GM08714 (cell line): ENCODE data around the gene CEMP1.

Experiments used
- H3K4me3 ChIP-seq: fragments of 200-500 bp; sonication (Bioruptor generic); 2 replicates; pipeline ENCODE4 v1.5.1; 2014; ENCODE audit warnings: mild to moderate bottlenecking, low read length, inconsistent platforms
- ZNF274 ChIP-seq: IDR thresholded peaks from 2 replicates; pipeline ENCODE4 v1.6.1; 2012; ENCODE audit warnings: mild to moderate bottlenecking, low read depth, low read length

Gene CEMP1

DNA sequence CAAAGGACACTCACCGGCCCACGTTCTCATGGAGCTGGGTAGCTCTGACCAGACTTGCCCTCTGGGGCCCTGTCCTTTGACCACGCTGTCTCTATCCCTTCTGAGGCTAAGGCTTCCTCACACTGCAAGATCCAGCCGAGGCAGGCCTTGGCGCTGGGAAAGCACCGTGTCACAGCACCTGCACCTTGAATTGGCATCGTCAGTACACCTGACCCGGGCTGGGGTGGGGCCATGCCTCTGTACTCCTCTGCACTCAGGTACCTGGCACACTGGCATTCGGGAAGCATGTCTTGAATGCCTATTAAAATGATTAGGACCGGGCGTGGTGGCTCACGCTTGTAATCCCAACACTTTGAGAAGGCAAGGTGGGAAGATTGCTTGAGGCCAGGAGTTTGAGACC is 50.3 kb downstream of the CEMP1 start:
- no peak for TF ChIP-seq ZNF274
- H3K4me3 ChIP-seq = no peak overlapping the region
